Trophoblast cell (in vitro differentiated cells and primary cell): ENCODE measurements around the gene MTHFD1L.
A peak's percentile ranks its signal among the peaks of the same experiment; 100 is the strongest.

Experiments
- DNase-seq, 2 donors: peaks; one replicate each; pipeline ENCODE4 v3.0.0-alpha.2; 2016
- H2AFZ ChIP-seq: 2 replicates; pipeline ENCODE4 v1.6.1; 2013; ENCODE audit warnings: low read length, moderate library complexity, mild to moderate bottlenecking; ENCODE audit not compliant: insufficient read depth, poor library complexity
- H2AK5ac ChIP-seq: 2 replicates; pipeline ENCODE4 v1.6.1; 2013; ENCODE audit warnings: mild to moderate bottlenecking, low read length
- H2BK120ac ChIP-seq: 2 replicates; pipeline ENCODE4 v1.6.1; 2013; ENCODE audit warnings: low read length, mild to moderate bottlenecking, moderate library complexity; ENCODE audit not compliant: insufficient read depth, poor library complexity
- H2BK12ac ChIP-seq: 2 replicates; pipeline ENCODE4 v1.6.1; 2013; ENCODE audit warnings: mild to moderate bottlenecking, low read length, moderate library complexity
- H2BK5ac ChIP-seq: 2 replicates; pipeline ENCODE4 v1.6.1; 2013; ENCODE audit warnings: low read length, low read depth, moderate library complexity, mild to moderate bottlenecking; ENCODE audit not compliant: poor library complexity
- H3K14ac ChIP-seq: 2 replicates; pipeline ENCODE4 v1.6.1; 2013; ENCODE audit warnings: mild to moderate bottlenecking, low read length
- H3K18ac ChIP-seq: 2 replicates; pipeline ENCODE4 v1.6.1; 2013; ENCODE audit warnings: mild to moderate bottlenecking, low read length
- H3K23ac ChIP-seq: 2 replicates; pipeline ENCODE4 v1.6.1; 2013; ENCODE audit warnings: low read length
- H3K27ac ChIP-seq: 2 replicates; pipeline ENCODE4 v1.5.1; 2013; ENCODE audit warnings: low read depth, mild to moderate bottlenecking, inconsistent platforms, low read length, moderate library complexity
- H3K27me3 ChIP-seq: 2 replicates; pipeline ENCODE4 v1.6.1; 2013; ENCODE audit warnings: inconsistent platforms, mild to moderate bottlenecking, low read length, moderate library complexity; ENCODE audit not compliant: insufficient read depth
- H3K36me3 ChIP-seq, 2 experiments: 1 replicate in 1 of 2; 2 replicates in 1 of 2; pipeline ENCODE4 v1.6.1; 2013; ENCODE audit warnings: low read length in 2 of 2, mild to moderate bottlenecking in 2 of 2, moderate library complexity in 1 of 2; ENCODE audit not compliant: insufficient read depth in 2 of 2, control insufficient read depth in 1 of 2
- H3K4ac ChIP-seq: 2 replicates; pipeline ENCODE4 v1.6.1; 2013; ENCODE audit warnings: low read depth, mild to moderate bottlenecking, low read length, moderate library complexity
- H3K4me1 ChIP-seq, 2 experiments: 1 replicate in 1 of 2; 2 replicates in 1 of 2; pipeline ENCODE4 v1.6.1; 2013; ENCODE audit warnings: low read length in 2 of 2, mild to moderate bottlenecking in 2 of 2, moderate library complexity in 1 of 2; ENCODE audit not compliant: insufficient read depth in 2 of 2, control insufficient read depth in 1 of 2
- H3K4me2 ChIP-seq: 2 replicates; pipeline ENCODE4 v1.6.1; 2013; ENCODE audit warnings: inconsistent platforms, mild to moderate bottlenecking, low read length, moderate library complexity
- H3K4me3 ChIP-seq: 2 replicates; pipeline ENCODE4 v1.5.1; 2013; ENCODE audit warnings: mild to moderate bottlenecking, low read depth, low read length, inconsistent platforms
- H3K79me1 ChIP-seq: one replicate; pipeline ENCODE4 v1.6.1; 2013; ENCODE audit warnings: low read length
- H3K79me2 ChIP-seq: 2 replicates; pipeline ENCODE4 v1.6.1; 2013; ENCODE audit warnings: low read length, mild to moderate bottlenecking; ENCODE audit not compliant: control insufficient read depth, insufficient read depth, poor library complexity
- H3K9ac ChIP-seq: 2 replicates; pipeline ENCODE4 v1.6.1; 2013; ENCODE audit warnings: mild to moderate bottlenecking, low read length
- H3K9me3 ChIP-seq: 2 replicates; pipeline ENCODE4 v1.6.1; 2013; ENCODE audit warnings: low read depth, mild to moderate bottlenecking, control low read depth, inconsistent platforms, low read length; ENCODE audit not compliant: insufficient read depth
- H4K12ac ChIP-seq: 2 replicates; pipeline ENCODE4 v1.6.1; 2013; ENCODE audit warnings: low read depth, mild to moderate bottlenecking, low read length, moderate library complexity
- H4K8ac ChIP-seq: 2 replicates; pipeline ENCODE4 v1.6.1; 2013; ENCODE audit warnings: low read depth, mild to moderate bottlenecking, low read length, moderate library complexity
- H4K91ac ChIP-seq: one replicate; pipeline ENCODE4 v1.6.1; 2013; ENCODE audit warnings: low read depth, mild to moderate bottlenecking, low read length, moderate library complexity
- WGBS: extraction: QIAGEN DNeasy Blood & Tissue Kit; methylation state at CpG from one replicate; pipeline ENCODE4 v1.1.7; 2013; ENCODE audit warnings: missing lambda C conversion rate; ENCODE audit not compliant: insufficient read length, insufficient coverage; ENCODE audit errors: extremely low coverage; 5-methylcytosine and 5-hydroxymethylcytosine counted together

Gene MTHFD1L

DNA sequence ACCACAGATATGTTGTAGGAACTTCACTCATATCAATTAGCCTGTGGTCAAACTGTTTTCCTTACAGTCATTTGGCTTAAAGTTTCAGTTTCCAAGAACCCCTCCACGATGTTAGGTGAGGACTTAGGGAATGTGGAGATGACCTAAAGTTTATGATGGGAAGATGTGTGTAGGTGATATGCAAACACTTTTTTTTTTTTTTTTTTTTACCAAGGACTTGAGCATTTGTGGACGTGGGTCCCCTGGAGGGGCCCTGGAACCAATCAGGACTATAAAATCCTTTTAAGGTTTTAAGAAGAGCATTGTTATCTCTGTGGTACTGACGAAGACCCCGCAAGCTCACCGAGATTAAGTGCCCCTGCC, 478 bp upstream of the MTHFD1L start:
- no peak for DNase-seq
- Histone ChIP-seq H3K23ac (no peak overlapping the region), H2AK5ac (peak overlapping the region; percentile 13), H3K4me3 (peak overlapping the region; percentile 97), H3K36me3 (no peaks in the 10 kb centered on the region), H2BK5ac (peak overlapping the region; percentile 66), H2BK120ac (peak overlapping the region; percentile 89), H2AFZ (peak overlapping the region; percentile 82), H4K12ac (peak overlapping the region; percentile 81), H3K9me3 (no peaks in the 10 kb centered on the region), H4K8ac (peak overlapping the region; percentile 88), H3K9ac (peak overlapping the region; percentile 88), H2BK12ac (peak overlapping the region; percentile 52), H3K4me2 (peak overlapping the region; percentile 85), H3K4me1 (peaks cover 7 to 11% of the 10 kb centered on the region in 2 experiments), H3K79me1 (peaks cover 34% of the 10 kb centered on the region), H3K4ac (peak overlapping the region; percentile 46), H3K27me3 (no peaks in the 10 kb centered on the region), H3K18ac (peak overlapping the region; percentile 64), H3K27ac (peak overlapping the region; percentile 93), H4K91ac (peak overlapping the region; percentile 64), H3K79me2 (peaks cover 18% of the 10 kb centered on the region), H3K14ac (peak overlapping the region; percentile 63)
- no CpG with 5 or more reads among the region's 5 CpGs for WGBS

GRCh38 chr6:150866147-150866990, 867 bp downstream of the MTHFD1L start:
- peak overlapping the region; percentile 95 for H3K9ac ChIP-seq
- H3K4me1 ChIP-seq = peaks cover 7 to 11% of the 10 kb centered on the region in 2 experiments

DNA sequence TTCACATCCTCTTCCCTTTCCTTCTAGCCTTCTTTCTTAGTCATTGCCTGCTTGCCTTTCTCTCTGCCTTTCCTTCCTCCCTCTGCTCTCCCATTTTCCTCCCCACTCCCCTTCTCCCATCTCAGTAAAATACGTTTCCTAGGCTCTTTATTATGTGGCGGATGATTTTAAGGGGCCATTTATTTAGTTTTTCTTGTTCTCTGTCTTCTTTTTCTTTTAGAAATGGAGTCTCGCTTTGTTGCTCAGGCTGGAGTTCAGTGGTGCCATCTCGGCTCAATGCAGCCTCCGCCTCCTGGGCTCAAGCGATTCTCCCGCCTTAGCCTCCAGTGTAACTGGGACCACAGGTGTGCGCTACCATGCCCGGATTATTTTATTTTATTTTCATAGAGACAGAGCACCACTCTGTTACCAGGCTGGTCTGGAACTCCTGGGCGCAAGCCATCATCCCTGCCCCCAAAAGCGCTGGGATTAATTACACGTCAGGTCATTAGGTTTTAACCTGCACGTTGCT, 1.5 kb downstream of the MTHFD1L start:
- Histone ChIP-seq H4K8ac (peak overlapping the region; percentile 87), H3K23ac (no peak overlapping the region), H3K79me2 (peaks cover 18% of the 10 kb centered on the region), H3K27ac (peak overlapping the region; percentile 93), H3K4me1 (peaks cover 6 to 7% of the 10 kb centered on the region in 2 experiments), H2AFZ (peak overlapping the region; percentile 32), H3K27me3 (no peaks in the 10 kb centered on the region), H4K12ac (peak overlapping the region; percentile 49), H3K4me3 (peak overlapping the region; percentile 97), H3K18ac (peak overlapping the region; percentile 89), H3K4ac (peak overlapping the region; percentile 88), H3K14ac (peak overlapping the region; percentile 79), H2BK120ac (peak overlapping the region; percentile 80), H3K79me1 (peaks cover 29% of the 10 kb centered on the region), H3K36me3 (no peaks in the 10 kb centered on the region), H3K9me3 (no peaks in the 10 kb centered on the region), H2AK5ac (peak overlapping the region; percentile 23), H2BK12ac (no peak overlapping the region), H4K91ac (peak overlapping the region; percentile 70), H3K9ac (peak overlapping the region; percentile 95), H3K4me2 (peak overlapping the region; percentile 85), H2BK5ac (peak overlapping the region; percentile 91)
- WGBS = no CpG with 5 or more reads among the region's 13 CpGs
- DNase-seq = peak in 1 of 2 donors; percentile 26

More at GRCh38 chr6:150866147-150866990, 867 bp downstream of the MTHFD1L start:
- H2AK5ac ChIP-seq = peak overlapping the region; percentile 23
- peak overlapping the region; percentile 89 for H3K18ac ChIP-seq
- peak overlapping the region; percentile 93 for H3K27ac ChIP-seq
- H3K79me2 ChIP-seq = peaks cover 18% of the 10 kb centered on the region
- peaks cover 32% of the 10 kb centered on the region for H3K79me1 ChIP-seq
- peak overlapping the region; percentile 89 for H2BK120ac ChIP-seq
- DNase-seq = peak; percentile 76 to 79
- peak overlapping the region; percentile 85 for H3K4me2 ChIP-seq
- no peak overlapping the region for H3K23ac ChIP-seq
- H4K8ac ChIP-seq = peak overlapping the region; percentile 88
- no CpG with 5 or more reads among the region's 95 CpGs for WGBS
- H3K27me3 ChIP-seq = no peaks in the 10 kb centered on the region
- peak overlapping the region; percentile 88 for H3K4ac ChIP-seq
- H4K91ac ChIP-seq = peak overlapping the region; percentile 88
- H2BK5ac ChIP-seq = peak overlapping the region; percentile 91
- peak overlapping the region; percentile 28 for H2BK12ac ChIP-seq
- H3K9me3 ChIP-seq = no peaks in the 10 kb centered on the region
- H4K12ac ChIP-seq = peak overlapping the region; percentile 81
- H2AFZ ChIP-seq = peak overlapping the region; percentile 82
- H3K14ac ChIP-seq = peak overlapping the region; percentile 79
- H3K36me3 ChIP-seq = no peaks in the 10 kb centered on the region
- peak overlapping the region; percentile 97 for H3K4me3 ChIP-seq

DNA sequence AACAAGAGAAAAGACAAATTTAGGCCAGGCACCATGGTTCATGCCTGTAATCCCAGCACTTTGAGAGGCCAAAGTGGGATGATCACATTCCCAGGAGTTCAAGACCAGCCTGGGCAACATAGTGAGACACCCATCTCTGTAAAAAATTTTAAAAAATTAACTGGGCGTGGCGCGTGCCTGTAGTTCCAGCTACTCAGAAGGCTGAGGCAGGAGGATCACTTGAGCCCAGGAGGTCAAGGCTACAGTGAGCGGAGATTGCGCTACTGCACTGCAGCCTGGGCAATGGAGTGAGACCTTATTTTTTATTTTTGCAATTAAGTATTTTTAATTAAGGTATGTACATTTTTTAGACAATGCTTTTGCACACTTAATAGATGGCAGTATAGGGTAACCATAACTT, 3.3 kb downstream of the MTHFD1L start:
- peak; percentile 28 to 63 for DNase-seq
- H3K18ac ChIP-seq = no peak overlapping the region
- no peak overlapping the region for H3K4me2 ChIP-seq
- H3K4me3 ChIP-seq = no peak overlapping the region
- no peak overlapping the region for H2AFZ ChIP-seq
- no peak overlapping the region for H3K9ac ChIP-seq
- peak overlapping the region; percentile 70 for H3K4ac ChIP-seq
- H4K91ac ChIP-seq = no peak overlapping the region
- H2BK120ac ChIP-seq = no peak overlapping the region
- peaks cover 2 to 5% of the 10 kb centered on the region in 2 experiments for H3K4me1 ChIP-seq
- no peaks in the 10 kb centered on the region for H3K27me3 ChIP-seq
- no peak overlapping the region for H2BK5ac ChIP-seq
- WGBS = no CpG with 5 or more reads among the region's 5 CpGs
- no peak overlapping the region for H4K12ac ChIP-seq
- H3K79me1 ChIP-seq = peaks cover 19% of the 10 kb centered on the region
- peaks cover 18% of the 10 kb centered on the region for H3K79me2 ChIP-seq
- H3K23ac ChIP-seq = no peak overlapping the region
- H3K27ac ChIP-seq = no peak overlapping the region
- H2BK12ac ChIP-seq = no peak overlapping the region
- no peak overlapping the region for H3K14ac ChIP-seq
- H4K8ac ChIP-seq = no peak overlapping the region
- H3K9me3 ChIP-seq = no peaks in the 10 kb centered on the region
- H3K36me3 ChIP-seq = no peaks in the 10 kb centered on the region
- H2AK5ac ChIP-seq = no peak overlapping the region
